NCI-H187 (cell line): ENCODE results near the gene NRTN.
"Not testable (repeated sequence)": the region's sequence is repeated elsewhere in the genome, so short reads cannot be mapped to it uniquely, and the experiment has no call there.

Experiments
- DNase-seq, 2 experiments: peaks; one replicate each; lab custom pipeline; 2025; lab: John Stamatoyannopoulos, UW

The NRTN gene

GRCh38 chr19:5867201-5868136 lies 62.6 kb downstream of the NRTN start:
- DNase-seq = no peak

- DNase-seq = no peak
Observed at GRCh38 chr19:5870986-5871394, 66.1 kb downstream of the NRTN start.

DNA sequence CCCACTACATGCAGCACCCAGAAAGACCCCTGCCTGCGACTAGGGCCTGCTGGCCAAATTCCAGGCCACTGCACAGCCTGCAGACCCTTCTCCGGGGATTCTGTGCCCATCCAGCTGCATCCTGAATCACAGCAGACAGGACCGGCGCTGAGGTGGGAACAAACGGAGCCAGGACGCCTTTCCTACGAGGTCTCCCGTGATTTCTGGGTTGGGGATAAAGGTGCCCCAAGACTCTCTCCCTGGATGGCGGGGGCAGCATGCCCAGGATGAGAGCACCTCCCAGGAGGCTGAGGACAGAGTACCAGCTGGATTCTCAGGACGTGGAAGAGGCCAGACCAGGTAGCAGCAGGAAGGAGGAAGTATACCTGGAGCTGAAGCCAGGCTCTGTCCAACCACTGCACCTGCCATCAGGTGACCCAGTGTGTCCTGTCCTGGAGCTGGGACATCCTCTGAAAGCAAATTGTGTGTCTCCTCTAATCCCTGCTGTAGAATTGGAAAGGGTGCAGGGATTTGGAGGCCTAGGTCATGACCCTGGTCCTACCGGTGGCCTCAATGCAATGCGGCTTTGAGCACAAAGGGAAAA lies 68.8 kb downstream of the NRTN start:
- no peak for DNase-seq

- not testable (repeated sequence) for DNase-seq
Observed at GRCh38 chr19:5874496-5874895, 69.6 kb downstream of the NRTN start.

- no peak for DNase-seq
Observed at GRCh38 chr19:5877427-5877826, 72.6 kb downstream of the NRTN start.

DNA sequence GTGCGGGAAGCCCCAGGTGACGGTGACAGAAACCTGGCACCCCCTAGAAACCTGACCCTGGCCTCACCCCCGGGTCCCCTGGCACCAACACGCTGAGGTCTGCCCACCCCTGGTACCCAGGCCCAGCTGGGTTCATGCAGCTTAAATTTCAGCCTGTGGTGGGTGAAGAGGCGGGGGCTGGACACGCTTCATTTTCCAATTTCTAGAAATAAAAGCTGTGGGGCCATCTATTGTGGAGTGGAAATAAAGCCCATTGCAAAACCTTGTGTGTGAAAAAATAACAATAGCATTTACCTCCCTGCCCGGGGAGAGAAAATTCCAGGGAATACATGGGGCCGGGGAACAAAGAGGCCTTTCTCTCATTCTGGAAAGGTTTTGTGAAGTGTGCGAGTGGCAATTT lies 73.0 kb downstream of the NRTN start:
- DNase-seq = no peak
